GM12875 (cell line): ENCODE results near the gene MRPS23.

Source experiments
- H3K4me3 ChIP-seq: one replicate; pipeline ENCODE4 v1.5.1; 2011; ENCODE audit warnings: low read depth, low read length, control low read depth
- TF ChIP-seq, protein P1 (sequence below): IDR thresholded peaks from 2 replicates; pipeline ENCODE4 v1.5.1; 2011; ENCODE audit warnings: low read depth, mild to moderate bottlenecking, control low read depth, inconsistent platforms, low read length, moderate library complexity, borderline replicate concordance; ENCODE audit not compliant: insufficient read depth

MRPS23 gene

DNA sequence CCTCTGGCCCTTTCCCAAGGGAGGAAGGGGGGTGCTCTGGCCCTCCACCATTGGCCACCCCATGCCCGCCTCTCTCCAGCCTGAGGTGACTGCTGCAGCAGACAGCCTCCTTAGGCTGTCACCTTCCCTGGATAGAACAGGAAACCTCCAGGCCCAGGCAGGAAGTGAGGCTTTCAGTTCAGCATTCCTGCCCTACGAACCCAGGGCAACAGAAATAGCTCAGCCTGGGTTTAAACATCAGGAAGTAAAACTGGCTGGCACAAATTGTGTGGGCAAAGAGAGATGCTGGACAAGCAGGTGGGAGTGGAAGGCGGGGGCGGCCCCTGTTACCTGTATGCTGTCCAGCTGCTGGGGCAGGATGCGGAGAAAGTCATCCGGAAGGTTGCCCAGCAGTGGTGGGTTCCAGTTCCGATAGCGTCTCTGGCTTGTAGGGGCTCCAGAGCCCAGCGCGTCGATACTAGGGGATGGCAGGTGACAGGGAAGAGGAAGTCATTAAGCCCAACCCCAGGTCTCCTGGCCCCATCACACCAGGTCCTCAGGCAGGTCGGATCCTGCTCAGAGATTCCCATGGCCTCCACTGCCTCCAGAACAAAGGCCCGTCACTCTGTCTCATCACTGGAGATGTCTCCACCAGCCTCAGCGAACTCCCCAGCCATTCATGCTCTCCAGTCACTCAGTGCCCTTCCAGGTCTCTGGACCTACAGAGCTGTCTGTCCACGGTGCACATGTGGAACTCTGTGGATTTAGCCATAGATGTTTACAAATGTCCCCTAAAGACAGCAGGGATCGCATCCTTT lies 23.6 kb upstream of the MRPS23 start:
- no peak overlapping the region for H3K4me3 ChIP-seq
- TF ChIP-seq, protein P1, sequence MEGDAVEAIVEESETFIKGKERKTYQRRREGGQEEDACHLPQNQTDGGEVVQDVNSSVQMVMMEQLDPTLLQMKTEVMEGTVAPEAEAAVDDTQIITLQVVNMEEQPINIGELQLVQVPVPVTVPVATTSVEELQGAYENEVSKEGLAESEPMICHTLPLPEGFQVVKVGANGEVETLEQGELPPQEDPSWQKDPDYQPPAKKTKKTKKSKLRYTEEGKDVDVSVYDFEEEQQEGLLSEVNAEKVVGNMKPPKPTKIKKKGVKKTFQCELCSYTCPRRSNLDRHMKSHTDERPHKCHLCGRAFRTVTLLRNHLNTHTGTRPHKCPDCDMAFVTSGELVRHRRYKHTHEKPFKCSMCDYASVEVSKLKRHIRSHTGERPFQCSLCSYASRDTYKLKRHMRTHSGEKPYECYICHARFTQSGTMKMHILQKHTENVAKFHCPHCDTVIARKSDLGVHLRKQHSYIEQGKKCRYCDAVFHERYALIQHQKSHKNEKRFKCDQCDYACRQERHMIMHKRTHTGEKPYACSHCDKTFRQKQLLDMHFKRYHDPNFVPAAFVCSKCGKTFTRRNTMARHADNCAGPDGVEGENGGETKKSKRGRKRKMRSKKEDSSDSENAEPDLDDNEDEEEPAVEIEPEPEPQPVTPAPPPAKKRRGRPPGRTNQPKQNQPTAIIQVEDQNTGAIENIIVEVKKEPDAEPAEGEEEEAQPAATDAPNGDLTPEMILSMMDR: no peak

DNA sequence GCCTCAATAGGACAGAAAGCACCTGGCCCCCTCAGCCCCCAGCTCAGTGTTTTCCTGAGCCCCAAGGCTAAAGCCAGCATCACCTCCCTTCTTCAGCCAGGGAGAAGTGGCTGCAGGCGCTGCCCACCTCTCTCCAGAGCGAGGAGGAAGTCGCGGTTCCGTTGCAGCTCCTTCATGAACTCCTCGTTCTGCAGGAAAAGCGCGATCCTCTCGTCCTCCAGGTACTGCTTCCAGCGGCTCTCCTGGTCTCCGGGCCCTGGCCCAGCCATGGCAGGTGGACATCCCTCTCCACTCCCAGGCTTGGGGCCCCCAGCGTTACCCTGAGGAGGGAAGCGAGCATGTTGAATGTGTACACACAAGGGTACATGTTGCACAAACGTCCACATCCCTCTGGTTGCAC lies 22.7 kb upstream of the MRPS23 start:
- TF ChIP-seq, protein P1: no peak

GRCh38 chr17:57871863-57872262 lies 22.0 kb upstream of the MRPS23 start:
- TF ChIP-seq, protein P1: no peak
- H3K4me3 ChIP-seq: no peak overlapping the region

More for the DNA sequence above, 22.7 kb upstream of the MRPS23 start:
- no peak overlapping the region for H3K4me3 ChIP-seq

GRCh38 chr17:57871155-57871554 lies 21.3 kb upstream of the MRPS23 start:
- TF ChIP-seq, protein P1: no peak
- no peak overlapping the region for H3K4me3 ChIP-seq

- TF ChIP-seq, protein P1: no peak
- no peak overlapping the region for H3K4me3 ChIP-seq
Measured at GRCh38 chr17:57870283-57870635, 20.4 kb upstream of the MRPS23 start.

- H3K4me3 ChIP-seq: no peak overlapping the region
- TF ChIP-seq, protein P1: no peak
Measured at GRCh38 chr17:57869617-57870282, 19.9 kb upstream of the MRPS23 start.
